ENCODE results near the gene TNNI3K.

GRCh38 chr1:74343216-74343615 lies 108.0 kb downstream of the TNNI3K start:
- TF ChIP-seq POLR2AphosphoS5 (IDR thresholded peaks at IDR 0.05), result no peak
- TF ChIP-seq CTCF (IDR thresholded peaks at IDR 0.05), result no peak
- TF ChIP-seq POLR2A (IDR thresholded peaks at IDR 0.05), result no peak
- no peak for TF ChIP-seq EP300 (IDR thresholded peaks at IDR 0.05)
